SJSA1 (cell line): Measurements from ENCODE around the gene MOB2. TPM values are rescaled to one million over a fixed set of nuclear protein-coding genes. Genes with fewer than 3 reads are reported as not detected.
"Not testable (repeated sequence)": the region's sequence is repeated elsewhere in the genome, so short reads cannot be mapped to it uniquely, and the experiment has no call there.

Experiments used
- DNase-seq, 2 experiments: peaks; one replicate each; pipeline ENCODE4 v3.0.0-alpha.2; 2015 to 2020; ENCODE audit warnings: low spot score in 2 of 2, low read depth in 1 of 2
- H3K27ac ChIP-seq: fragments of 250-450 bp; sonication (Bioruptor Pico); 2 replicates; pipeline ENCODE4 v1.5.1; 2020; ENCODE audit warnings: mild to moderate bottlenecking, moderate library complexity
- H3K27me3 ChIP-seq: fragments of 250-450 bp; sonication (Bioruptor Pico); replicated peaks from 2 replicates; pipeline ENCODE4 v1.5.1; 2020; ENCODE audit warnings: mild to moderate bottlenecking, moderate library complexity
- H3K36me3 ChIP-seq: fragments of 250-450 bp; sonication (Bioruptor Pico); 2 replicates; pipeline ENCODE4 v1.5.1; 2020; ENCODE audit warnings: mild to moderate bottlenecking
- H3K4me1 ChIP-seq: fragments of 250-450 bp; sonication (Bioruptor Pico); replicated peaks from 2 replicates; pipeline ENCODE4 v1.6.1; 2021; ENCODE audit warnings: mild to moderate bottlenecking
- H3K4me3 ChIP-seq: fragments of 250-450 bp; sonication (Bioruptor Pico); 2 replicates; pipeline ENCODE4 v1.5.1; 2020; ENCODE audit warnings: mild to moderate bottlenecking
- H3K9me3 ChIP-seq: fragments of 250-450 bp; sonication (Bioruptor Pico); replicated peaks from 2 replicates; pipeline ENCODE4 v1.5.1; 2020; ENCODE audit warnings: mild to moderate bottlenecking
- total RNA-seq: library from RNA; depleted of rRNA; stranded (reverse); fragments of >200 nt; shearing (Covaris generic); gene quantifications from 2 replicates; pipeline ENCODE4 v1.2.3, GENCODE V29; 2014; rRNA removed

MOB2 gene
- total RNA-seq, 1 experiment from 2014 or later: 9.1 TPM

GRCh38 chr11:1425439-1425838 is 61.1 kb downstream of the MOB2 start:
- H3K27ac ChIP-seq: no peak overlapping the region
- H3K27me3 ChIP-seq: no peaks in the 10 kb centered on the region
- no peaks in the 10 kb centered on the region for H3K9me3 ChIP-seq
- DNase-seq: no peak
- no peaks in the 10 kb centered on the region for H3K36me3 ChIP-seq
- no peak overlapping the region for H3K4me3 ChIP-seq
- no peaks in the 10 kb centered on the region for H3K4me1 ChIP-seq

GRCh38 chr11:1425006-1425405 is 61.6 kb downstream of the MOB2 start:
- Histone ChIP-seq H3K27me3 (no peaks in the 10 kb centered on the region), H3K4me1 (no peaks in the 10 kb centered on the region), H3K4me3 (no peak overlapping the region), H3K36me3 (no peaks in the 10 kb centered on the region), H3K27ac (no peak overlapping the region), H3K9me3 (no peaks in the 10 kb centered on the region)
- no peak for DNase-seq

- not testable (repeated sequence) for H3K36me3 ChIP-seq, H3K27ac ChIP-seq, DNase-seq, H3K27me3 ChIP-seq, H3K4me3 ChIP-seq, H3K9me3 ChIP-seq, H3K4me1 ChIP-seq
Measured at GRCh38 chr11:1423406-1423805, 63.2 kb downstream of the MOB2 start.

GRCh38 chr11:1422981-1423380 is 63.6 kb downstream of the MOB2 start:
- no peaks in the 10 kb centered on the region for H3K9me3 ChIP-seq
- DNase-seq: no peak
- no peak overlapping the region for H3K4me3 ChIP-seq
- H3K4me1 ChIP-seq: no peaks in the 10 kb centered on the region
- no peaks in the 10 kb centered on the region for H3K36me3 ChIP-seq
- H3K27ac ChIP-seq: no peak overlapping the region
- no peaks in the 10 kb centered on the region for H3K27me3 ChIP-seq

GRCh38 chr11:1422481-1422880 is 64.1 kb downstream of the MOB2 start:
- no peak for DNase-seq
- Histone ChIP-seq H3K9me3 (no peaks in the 10 kb centered on the region), H3K4me3 (no peak overlapping the region), H3K4me1 (no peaks in the 10 kb centered on the region), H3K36me3 (no peaks in the 10 kb centered on the region), H3K27ac (no peak overlapping the region), H3K27me3 (no peaks in the 10 kb centered on the region)

GRCh38 chr11:1421291-1421690 is 65.3 kb downstream of the MOB2 start:
- Histone ChIP-seq H3K36me3 (no peaks in the 10 kb centered on the region), H3K4me1 (no peaks in the 10 kb centered on the region), H3K27me3 (no peaks in the 10 kb centered on the region), H3K9me3 (no peaks in the 10 kb centered on the region), H3K27ac (no peak overlapping the region), H3K4me3 (no peak overlapping the region)
- no peak for DNase-seq

GRCh38 chr11:1419811-1420210 is 66.8 kb downstream of the MOB2 start:
- Histone ChIP-seq H3K27ac (no peak overlapping the region), H3K4me3 (no peak overlapping the region), H3K9me3 (no peaks in the 10 kb centered on the region), H3K4me1 (no peaks in the 10 kb centered on the region), H3K27me3 (no peaks in the 10 kb centered on the region), H3K36me3 (no peaks in the 10 kb centered on the region)
- DNase-seq: no peak

Other genes with a start within 250 kb of the MOB2 start
- 18.8 and 19.3 TPM in 2 replicates for gene TOLLIP, start 177.1 kb downstream of the MOB2 start, total RNA-seq
- gene BRSK2, start 96.8 kb downstream of the MOB2 start, total RNA-seq: 0.06 and 0.55 TPM in 2 replicates
- 0.13 and 0.82 TPM in 2 replicates for gene DUSP8, start 85.5 kb upstream of the MOB2 start, total RNA-seq
- gene KRTAP5-1, start 98.5 kb upstream of the MOB2 start, total RNA-seq: not detected in 2 replicates
- not detected in 2 replicates for gene KRTAP5-2, start 111.5 kb upstream of the MOB2 start, total RNA-seq
- not detected in 2 replicates for gene KRTAP5-3, start 121.7 kb upstream of the MOB2 start, total RNA-seq
- not detected in 2 replicates for gene KRTAP5-4, start 135.4 kb upstream of the MOB2 start, total RNA-seq
- not detected in 2 replicates for gene KRTAP5-5, start 143.0 kb upstream of the MOB2 start, total RNA-seq
- not detected in 2 replicates for gene KRTAP5-6, start 210.4 kb upstream of the MOB2 start, total RNA-seq